Immature natural killer cell (primary cell): ENCODE results near the gene PDXDC1. TPM values are rescaled to one million over a fixed set of nuclear protein-coding genes. Genes with fewer than 3 reads are reported as not detected.
"Not testable (repeated sequence)": the region's sequence is repeated elsewhere in the genome, so short reads cannot be mapped to it uniquely, and the experiment has no call there.

ENCODE experiments used
- DNase-seq, 3 donors: peaks; one replicate each; pipeline ENCODE4 v3.0.0; 2022; ENCODE audit warnings: mixed read lengths in 1 of 3
- H3K27ac Mint-ChIP-seq, 6 donors: one replicate each; pipeline ENCODE4 v1.8.0; 2020; ENCODE audit warnings: mixed read lengths in 6 of 6, mild to moderate bottlenecking in 5 of 6, inconsistent platforms in 4 of 6, moderate library complexity in 3 of 6
- H3K27me3 Mint-ChIP-seq, 3 donors: one replicate each; pipeline ENCODE4 v1.8.0; 2020 to 2021; ENCODE audit warnings: low read depth in 3 of 3, mild to moderate bottlenecking in 3 of 3, mixed read lengths in 3 of 3, moderate library complexity in 3 of 3, inconsistent platforms in 1 of 3
- H3K36me3 Mint-ChIP-seq, 3 donors: one replicate each; pipeline ENCODE4 v1.8.0; 2020; ENCODE audit warnings: mixed read lengths in 3 of 3, inconsistent platforms in 2 of 3, mild to moderate bottlenecking in 2 of 3
- H3K4me1 Mint-ChIP-seq, 2 donors: one replicate each; pipeline ENCODE4 v1.8.0; 2020; ENCODE audit warnings: inconsistent platforms in 2 of 2, mild to moderate bottlenecking in 2 of 2, mixed read lengths in 2 of 2, moderate library complexity in 1 of 2
- H3K4me3 Mint-ChIP-seq, 5 donors: one replicate each; pipeline ENCODE4 v1.8.0; 2020; ENCODE audit warnings: mild to moderate bottlenecking in 5 of 5, mixed read lengths in 5 of 5, inconsistent platforms in 3 of 5, moderate library complexity in 3 of 5
- H3K9me3 Mint-ChIP-seq, 6 donors: one replicate each; pipeline ENCODE4 v1.8.0; 2020; ENCODE audit warnings: mild to moderate bottlenecking in 6 of 6, mixed read lengths in 6 of 6, inconsistent platforms in 4 of 6, moderate library complexity in 3 of 6
- polyA plus RNA-seq, 3 donors: library from polyadenylated mRNA; unstranded; fragments of 300-500 nt; fragmentation: Illumina TruSeq; gene quantifications; one replicate each; pipeline ENCODE4 v1.2.3, GENCODE V29; 2021

PDXDC1 gene
- polyA plus RNA-seq, 3 donors from 2014 or later = 14.0 to 54.1 (median 24.9) TPM

DNA sequence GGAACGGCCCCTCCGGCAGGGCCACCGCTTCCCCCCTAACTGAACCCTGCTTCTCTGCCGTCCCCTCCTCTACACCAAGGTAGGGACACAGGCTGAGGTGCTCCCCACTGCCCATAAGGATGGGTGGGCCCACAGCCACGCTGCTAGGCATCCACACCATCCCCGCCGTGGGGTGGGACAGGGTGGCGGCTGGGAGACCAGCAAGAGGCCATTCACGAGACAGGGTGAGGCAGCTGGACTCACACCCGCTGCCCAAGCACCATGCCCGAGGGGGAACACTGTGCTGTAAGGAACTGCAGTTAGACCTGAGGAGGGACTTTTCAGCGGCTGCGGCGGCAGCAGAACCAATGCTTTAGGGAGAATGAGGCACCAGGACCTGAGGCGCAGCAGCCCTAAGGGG, 166.8 kb downstream of the PDXDC1 start:
- DNase-seq = no peak
- Mint-ChIP-seq H3K9me3 (no peaks in the 10 kb centered on the region), H3K27ac (no peak overlapping the region), H3K4me3 (no peak overlapping the region), H3K36me3 (no peaks in the 10 kb centered on the region), H3K4me1 (no peaks in the 10 kb centered on the region), H3K27me3 (no peaks in the 10 kb centered on the region)

DNA sequence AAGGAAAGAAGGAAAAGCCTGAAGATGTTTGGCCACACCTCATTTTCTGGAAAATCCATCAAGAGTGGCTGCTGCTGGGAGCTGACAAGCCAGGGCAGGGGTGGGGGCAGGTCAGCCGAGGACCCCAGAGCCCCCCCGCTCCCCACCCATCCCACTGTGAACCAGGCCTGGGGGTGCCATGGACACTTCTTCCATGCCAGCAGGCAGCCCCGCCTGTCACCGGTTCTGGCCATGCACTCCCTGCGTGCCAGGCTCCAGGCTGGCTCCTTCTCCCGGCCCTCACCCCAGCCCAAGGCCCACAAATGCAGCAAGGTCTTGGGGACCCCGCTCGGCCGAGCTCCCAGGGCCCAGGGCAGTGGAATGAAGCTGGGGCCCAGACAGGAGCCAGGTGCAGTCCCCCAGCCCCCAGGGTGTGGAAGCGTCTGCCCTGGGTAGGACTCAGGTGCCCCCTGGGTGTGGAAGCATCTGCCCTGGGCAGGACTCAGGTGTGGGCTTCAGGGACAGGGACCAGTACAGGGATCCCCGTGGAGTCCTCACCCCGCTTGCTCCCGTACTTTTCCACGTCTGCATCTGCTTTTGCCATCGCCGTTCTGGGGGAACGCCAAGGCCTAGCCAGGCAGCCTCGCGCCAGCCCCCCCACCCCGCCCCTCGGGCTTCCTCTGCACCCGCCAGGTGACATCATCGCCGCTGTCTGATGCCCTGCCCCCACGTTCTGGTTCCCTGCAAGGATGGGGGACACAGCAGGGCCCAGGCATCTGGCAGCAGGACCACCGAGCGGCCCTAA, 167.5 kb downstream of the PDXDC1 start:
- not testable (repeated sequence) for H3K4me1 Mint-ChIP-seq, H3K36me3 Mint-ChIP-seq, DNase-seq, H3K9me3 Mint-ChIP-seq, H3K4me3 Mint-ChIP-seq, H3K27me3 Mint-ChIP-seq, H3K27ac Mint-ChIP-seq

DNA sequence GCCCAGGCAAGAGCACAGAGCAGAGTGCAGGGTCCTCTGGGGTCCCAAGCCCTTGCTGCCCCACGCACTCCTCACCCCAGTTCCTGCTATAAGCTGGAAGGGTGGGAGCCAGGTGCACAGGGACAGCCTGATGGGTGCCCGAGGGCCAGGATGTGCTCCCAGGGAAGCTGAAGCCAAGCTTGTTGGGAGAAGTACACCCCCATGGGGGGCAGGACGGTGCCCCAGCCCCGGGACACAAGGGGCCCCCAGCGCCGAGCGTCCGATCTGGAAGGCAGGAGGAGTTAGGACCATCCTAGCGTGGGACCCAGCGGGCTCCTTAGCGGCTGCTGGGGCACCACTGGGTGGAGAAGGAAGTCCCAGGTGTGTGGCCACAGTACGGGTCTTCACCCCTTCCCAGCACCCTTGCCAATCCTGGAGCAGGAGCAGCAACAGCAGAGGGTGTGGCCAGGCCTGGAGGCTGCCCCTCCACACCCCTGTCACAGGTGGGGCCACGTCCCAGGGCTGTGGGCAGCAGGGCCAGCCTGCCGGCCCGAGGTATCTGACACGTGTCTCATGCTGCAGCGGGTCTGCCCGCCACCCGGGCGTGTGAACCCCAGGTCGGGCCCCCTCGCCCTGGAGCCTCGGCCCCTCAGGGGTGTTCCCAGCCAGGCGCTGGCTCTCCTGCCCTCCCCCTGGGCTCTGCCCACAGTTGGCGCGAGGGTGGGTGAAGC, 168.2 kb downstream of the PDXDC1 start:
- H3K36me3 Mint-ChIP-seq, H3K9me3 Mint-ChIP-seq, H3K27me3 Mint-ChIP-seq, H3K4me3 Mint-ChIP-seq, H3K27ac Mint-ChIP-seq, H3K4me1 Mint-ChIP-seq, DNase-seq: not testable (repeated sequence)

GRCh38 chr16:15143601-15144091, 168.8 kb downstream of the PDXDC1 start:
- not testable (repeated sequence) for H3K27ac Mint-ChIP-seq, H3K36me3 Mint-ChIP-seq, DNase-seq, H3K27me3 Mint-ChIP-seq, H3K9me3 Mint-ChIP-seq, H3K4me1 Mint-ChIP-seq, H3K4me3 Mint-ChIP-seq

DNA sequence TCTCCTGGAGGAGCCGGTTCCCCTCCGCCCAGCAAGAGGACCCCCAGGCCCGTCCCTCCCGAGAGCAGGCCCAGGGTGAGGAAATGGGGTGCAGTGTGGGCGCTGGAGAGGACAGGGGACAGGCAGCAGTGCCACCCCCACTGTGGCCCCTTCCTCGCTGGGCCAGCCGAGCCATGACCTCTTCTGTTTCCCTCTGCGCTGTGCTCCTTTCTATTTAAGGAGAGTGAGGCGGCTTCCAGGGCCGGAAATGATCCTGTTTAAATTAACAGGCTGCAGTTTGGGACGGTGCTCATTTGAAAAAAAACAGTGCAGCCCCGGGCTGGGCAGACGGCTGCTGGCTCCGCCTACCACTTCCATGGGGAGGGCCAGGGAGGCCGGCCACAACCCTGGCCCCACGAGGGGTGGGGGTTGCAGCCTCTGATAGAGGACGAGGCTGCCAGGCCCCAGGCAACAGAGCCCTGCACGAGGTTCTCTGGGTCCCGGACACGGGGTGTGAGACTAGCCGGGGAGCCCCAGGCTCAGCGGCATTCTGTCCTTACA, 169.3 kb downstream of the PDXDC1 start:
- not testable (repeated sequence) for H3K27ac Mint-ChIP-seq, H3K36me3 Mint-ChIP-seq, DNase-seq, H3K9me3 Mint-ChIP-seq, H3K4me3 Mint-ChIP-seq, H3K4me1 Mint-ChIP-seq, H3K27me3 Mint-ChIP-seq

DNA sequence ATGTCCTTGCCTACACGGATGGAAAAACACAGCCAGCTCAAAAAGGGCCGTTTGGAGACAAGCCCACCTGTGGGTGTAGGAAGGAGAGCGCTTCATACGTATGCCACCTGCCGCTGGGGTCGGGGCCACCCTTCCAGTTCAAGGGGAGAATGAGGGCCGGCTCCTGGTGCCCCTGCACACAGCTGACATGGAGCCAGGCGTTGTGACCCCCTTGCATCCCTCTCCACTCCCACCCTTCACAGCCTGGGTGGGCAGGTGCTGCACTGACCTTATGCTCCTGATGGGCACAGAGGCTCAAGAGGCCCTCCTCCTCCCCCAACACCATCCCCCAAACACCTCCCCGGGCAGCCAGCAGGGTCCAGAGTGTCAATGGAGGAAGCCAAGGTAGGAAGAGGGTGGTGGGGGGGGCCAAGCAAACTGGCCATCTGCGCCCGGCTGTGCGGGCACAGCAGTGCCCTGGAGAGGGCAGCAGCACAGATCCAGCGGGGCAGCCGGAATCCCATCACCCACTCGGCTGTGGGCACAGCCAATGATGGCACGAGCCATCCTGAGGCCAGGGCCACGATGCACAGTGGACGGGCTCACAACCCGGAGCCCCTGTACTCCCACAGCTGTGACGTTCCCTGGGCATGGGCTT, 170.1 kb downstream of the PDXDC1 start:
- H3K27me3 Mint-ChIP-seq, H3K27ac Mint-ChIP-seq, H3K4me1 Mint-ChIP-seq, DNase-seq, H3K9me3 Mint-ChIP-seq, H3K36me3 Mint-ChIP-seq, H3K4me3 Mint-ChIP-seq: not testable (repeated sequence)

GRCh38 chr16:15145418-15146263, 170.8 kb downstream of the PDXDC1 start:
- H3K4me1 Mint-ChIP-seq, H3K9me3 Mint-ChIP-seq, H3K4me3 Mint-ChIP-seq, H3K36me3 Mint-ChIP-seq, H3K27me3 Mint-ChIP-seq, H3K27ac Mint-ChIP-seq, DNase-seq: not testable (repeated sequence)

GRCh38 chr16:15146264-15146662, 171.4 kb downstream of the PDXDC1 start:
- H3K4me3 Mint-ChIP-seq, H3K36me3 Mint-ChIP-seq: not testable (repeated sequence)
- peak overlapping the region in 1 of 6 donors; percentile 28 for H3K27ac Mint-ChIP-seq

DNA sequence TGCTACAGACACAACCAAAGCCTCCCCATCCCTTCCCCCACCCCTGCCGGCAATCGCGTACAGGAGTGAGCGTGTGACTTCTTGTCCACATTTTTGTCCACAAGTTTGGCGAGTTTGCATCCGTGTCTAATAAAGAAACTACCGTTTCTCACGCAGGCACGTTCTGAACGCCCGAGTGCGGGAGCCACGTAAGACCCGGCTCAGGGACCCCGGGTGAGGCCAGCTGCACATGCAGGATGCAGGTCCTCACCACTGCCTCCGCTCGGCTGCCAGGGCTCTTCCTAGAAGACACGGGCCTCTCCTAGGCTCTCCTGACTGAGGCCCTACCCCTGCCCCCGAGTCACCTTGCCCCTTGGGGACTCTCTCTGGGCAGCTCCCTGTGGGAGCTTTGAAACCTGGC, 174.0 kb downstream of the PDXDC1 start:
- H3K4me1 Mint-ChIP-seq, H3K36me3 Mint-ChIP-seq, H3K27ac Mint-ChIP-seq, H3K4me3 Mint-ChIP-seq, DNase-seq, H3K27me3 Mint-ChIP-seq, H3K9me3 Mint-ChIP-seq: not testable (repeated sequence)

More at GRCh38 chr16:15146264-15146662, 171.4 kb downstream of the PDXDC1 start:
- not testable (repeated sequence) for DNase-seq, H3K27me3 Mint-ChIP-seq, H3K4me1 Mint-ChIP-seq, H3K9me3 Mint-ChIP-seq

- not testable (repeated sequence) for H3K36me3 Mint-ChIP-seq, H3K4me3 Mint-ChIP-seq, DNase-seq, H3K4me1 Mint-ChIP-seq, H3K9me3 Mint-ChIP-seq, H3K27me3 Mint-ChIP-seq, H3K27ac Mint-ChIP-seq
These were observed 174.4 kb downstream of the PDXDC1 start for GRCh38 chr16:15149260-15149659.

DNA sequence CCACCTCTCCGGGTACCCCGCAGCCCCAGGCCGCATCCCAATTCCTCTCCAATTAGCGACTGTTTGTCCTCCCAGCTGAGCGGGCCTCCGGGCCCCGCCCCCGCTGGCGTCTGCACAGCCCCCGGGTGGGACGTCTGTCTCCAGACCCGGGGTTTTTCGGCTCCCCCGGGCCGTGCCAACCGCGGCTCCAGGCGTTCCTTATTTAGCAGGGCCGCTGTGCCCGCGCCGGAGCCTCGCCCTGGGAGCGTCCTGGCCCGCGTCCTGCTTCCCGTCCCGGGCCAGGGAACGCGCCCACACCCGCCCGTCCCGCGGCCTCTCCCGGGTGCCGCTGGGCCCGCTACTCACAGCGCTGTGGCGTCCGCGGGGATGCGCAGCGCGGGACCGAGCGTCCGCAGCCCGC, 179.2 kb downstream of the PDXDC1 start:
- H3K9me3 Mint-ChIP-seq, H3K4me1 Mint-ChIP-seq, H3K27me3 Mint-ChIP-seq, DNase-seq, H3K36me3 Mint-ChIP-seq: not testable (repeated sequence)
- Mint-ChIP-seq H3K4me3 (peak overlapping the region in 3 of 5 donors; percentile 29 to 46 (median 45)), H3K27ac (peak overlapping the region in 1 of 6 donors; percentile 69)

- peak; percentile 91 to 94 (median 94) for DNase-seq
- not testable (repeated sequence) for H3K9me3 Mint-ChIP-seq, H3K27me3 Mint-ChIP-seq, H3K4me1 Mint-ChIP-seq, H3K36me3 Mint-ChIP-seq
- Mint-ChIP-seq H3K4me3 (peak overlapping the region; percentile 77 to 81 (median 79)), H3K27ac (peak overlapping the region; percentile 51 to 84 (median 74))
These were observed 180.1 kb downstream of the PDXDC1 start for GRCh38 chr16:15154650-15155562.

DNA sequence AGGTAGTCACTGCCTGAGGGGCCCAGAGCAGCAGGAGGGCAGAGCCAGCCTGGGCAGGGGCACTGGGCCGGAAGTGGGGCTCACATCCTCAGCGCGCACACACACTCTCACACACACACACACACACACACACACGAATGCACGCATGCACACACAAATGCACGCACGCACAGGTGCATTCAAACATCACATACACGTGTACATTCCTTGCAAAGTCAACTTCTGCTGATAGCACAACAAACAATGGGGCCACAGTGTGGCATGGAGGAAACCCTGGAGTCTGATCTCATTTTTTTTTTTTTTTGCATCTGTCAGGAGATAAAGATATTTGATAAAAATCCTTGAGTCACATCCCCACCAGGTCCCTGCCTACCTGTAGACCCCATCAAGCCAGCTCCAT, 182.8 kb downstream of the PDXDC1 start:
- not testable (repeated sequence) for H3K36me3 Mint-ChIP-seq, DNase-seq, H3K4me3 Mint-ChIP-seq, H3K9me3 Mint-ChIP-seq, H3K4me1 Mint-ChIP-seq, H3K27ac Mint-ChIP-seq, H3K27me3 Mint-ChIP-seq
